HG03135 (cell line): Measurements from ENCODE around the gene NR1D1.

ENCODE experiments used
- ATAC-seq: cut with Tn5 transposase; IDR thresholded peaks from one replicate; pipeline ENCODE4 v1.9.1; 2021; ENCODE audit warnings: mild to moderate bottlenecking, moderate library complexity; ENCODE audit not compliant: unreplicated experiment

The NR1D1 gene

GRCh38 chr17:40097931-40098845, 2.2 kb downstream of the NR1D1 start:
- no peak for ATAC-seq

GRCh38 chr17:40097087-40097486, 3.3 kb downstream of the NR1D1 start:
- ATAC-seq = no peak

GRCh38 chr17:40095944-40096791, 4.2 kb downstream of the NR1D1 start:
- peak; percentile 53 for ATAC-seq

- no peak for ATAC-seq
Observed at GRCh38 chr17:40095351-40095943, 4.9 kb downstream of the NR1D1 start.

DNA sequence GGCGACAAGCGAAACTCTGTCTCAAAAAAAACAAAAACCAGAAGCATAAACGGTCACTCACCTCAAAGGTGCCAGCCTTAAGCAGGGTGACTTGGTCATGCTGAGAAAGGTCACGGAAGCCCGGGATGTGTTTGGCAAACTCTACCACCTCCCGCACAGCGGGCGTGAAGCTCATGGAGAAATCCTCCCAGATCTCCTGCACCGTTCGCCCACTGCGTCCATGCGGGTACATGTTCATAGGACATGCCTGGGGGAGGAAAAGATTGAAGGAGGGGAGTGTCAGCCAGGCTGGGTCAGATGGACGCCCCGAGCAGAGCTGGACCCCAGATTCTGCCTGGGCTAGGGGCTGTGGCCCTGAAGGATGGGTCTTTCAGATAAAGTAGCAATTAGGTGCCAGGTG, 5.5 kb downstream of the NR1D1 start:
- ATAC-seq = no peak

GRCh38 chr17:40093580-40094201, 6.7 kb downstream of the NR1D1 start:
- ATAC-seq = no peak

- ATAC-seq = no peak
Observed at GRCh38 chr17:40093005-40093579, 7.3 kb downstream of the NR1D1 start.

DNA sequence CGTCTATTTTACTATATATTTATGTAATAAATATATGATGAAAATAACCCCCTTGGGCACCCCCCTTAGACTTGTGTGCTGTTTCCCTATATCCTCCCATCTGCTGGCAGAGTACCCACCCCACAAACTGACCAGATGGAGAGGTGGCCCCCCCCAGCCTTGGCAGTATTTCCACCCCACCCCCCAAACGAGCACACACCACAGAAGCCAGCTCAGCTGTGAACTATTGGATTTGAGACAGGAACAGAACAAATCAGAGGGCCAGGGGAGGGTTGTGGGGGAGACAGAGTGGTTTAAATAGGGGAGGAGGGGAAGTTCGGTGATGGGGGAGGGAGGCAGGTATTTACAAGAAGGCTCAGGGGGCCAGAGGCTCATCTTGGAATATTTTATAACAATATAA, 7.8 kb downstream of the NR1D1 start:
- ATAC-seq = no peak

GRCh38 chr17:40091691-40092397, 8.5 kb downstream of the NR1D1 start:
- no peak for ATAC-seq

DNA sequence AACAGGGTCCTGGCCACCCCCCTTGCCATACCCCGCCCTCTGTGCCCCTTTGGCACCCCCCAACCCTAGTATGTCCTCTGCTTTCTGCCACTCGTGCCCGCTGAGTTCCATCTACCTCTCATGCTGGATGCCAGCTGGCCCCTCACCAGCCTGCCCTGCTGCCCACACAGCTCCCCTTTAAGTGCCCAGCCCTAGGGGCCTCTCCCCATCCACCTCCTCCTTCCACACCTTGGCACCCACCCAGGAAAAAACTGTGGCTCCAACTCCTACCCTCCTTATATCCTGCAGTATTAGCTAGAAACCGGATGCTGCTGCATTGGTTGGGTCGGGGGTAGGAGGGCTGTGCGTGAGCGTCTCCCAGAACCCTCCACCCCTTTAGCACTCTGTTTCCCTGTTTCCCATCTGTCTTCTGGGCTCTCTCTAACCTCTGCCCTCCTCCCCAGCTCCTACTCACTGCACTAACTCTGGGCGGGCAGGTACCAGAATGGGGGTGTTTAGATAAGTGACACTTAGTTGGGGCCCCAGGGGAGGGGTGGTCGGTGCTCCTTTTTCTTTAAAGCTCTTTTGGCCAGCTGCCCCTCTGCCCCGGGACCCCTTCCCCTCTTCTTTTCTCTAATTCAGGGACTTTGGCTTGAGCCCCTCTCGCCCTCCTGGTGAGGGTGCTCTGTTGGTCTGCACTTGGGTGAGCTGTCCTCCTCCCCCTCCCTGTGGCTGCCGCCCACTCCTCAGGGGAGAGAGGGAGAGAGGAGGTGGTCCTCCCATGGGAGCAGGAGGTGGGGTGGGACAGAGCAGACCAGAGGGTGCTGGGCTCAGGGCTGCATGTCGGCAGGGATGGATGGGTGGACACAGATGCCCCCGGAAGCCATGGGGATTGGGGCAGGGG, 9.9 kb downstream of the NR1D1 start:
- no peak for ATAC-seq

GRCh38 chr17:40089077-40089895, 11.1 kb downstream of the NR1D1 start:
- ATAC-seq = no peak

DNA sequence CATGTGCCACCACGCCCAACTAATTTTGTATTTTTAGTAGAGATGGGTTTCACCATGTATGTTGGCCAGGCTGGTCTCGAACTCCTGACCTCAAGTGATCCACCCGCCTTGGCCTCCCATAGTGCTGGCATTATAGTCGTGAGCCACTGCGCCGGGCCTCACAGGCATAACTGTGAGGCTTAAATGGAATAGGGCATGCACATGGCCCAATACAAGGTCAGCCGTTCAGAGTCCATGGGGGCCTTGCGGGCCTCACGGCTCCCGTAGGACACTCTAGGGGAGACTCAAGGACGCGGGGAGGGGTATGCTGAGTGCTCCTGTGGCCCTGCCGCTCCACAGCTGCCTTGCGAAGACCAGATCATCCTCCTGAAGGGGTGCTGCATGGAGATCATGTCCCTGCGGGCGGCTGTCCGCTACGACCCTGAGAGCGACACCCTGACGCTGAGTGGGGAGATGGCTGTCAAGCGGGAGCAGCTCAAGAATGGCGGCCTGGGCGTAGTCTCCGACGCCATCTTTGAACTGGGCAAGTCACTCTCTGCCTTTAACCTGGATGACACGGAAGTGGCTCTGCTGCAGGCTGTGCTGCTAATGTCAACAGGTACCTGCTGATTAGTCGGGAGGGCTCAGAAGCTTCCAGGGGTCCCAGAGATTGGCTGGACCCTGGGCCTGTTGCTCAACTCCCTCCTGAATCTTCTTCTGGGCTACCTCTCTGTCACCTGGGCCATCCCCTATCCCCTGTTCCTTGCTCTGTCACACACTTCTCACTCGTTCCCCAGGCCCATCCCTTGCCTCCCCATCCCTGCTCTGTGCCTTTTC, 12.3 kb downstream of the NR1D1 start:
- no peak for ATAC-seq

GRCh38 chr17:40087049-40087794, 13.2 kb downstream of the NR1D1 start:
- ATAC-seq = no peak

DNA sequence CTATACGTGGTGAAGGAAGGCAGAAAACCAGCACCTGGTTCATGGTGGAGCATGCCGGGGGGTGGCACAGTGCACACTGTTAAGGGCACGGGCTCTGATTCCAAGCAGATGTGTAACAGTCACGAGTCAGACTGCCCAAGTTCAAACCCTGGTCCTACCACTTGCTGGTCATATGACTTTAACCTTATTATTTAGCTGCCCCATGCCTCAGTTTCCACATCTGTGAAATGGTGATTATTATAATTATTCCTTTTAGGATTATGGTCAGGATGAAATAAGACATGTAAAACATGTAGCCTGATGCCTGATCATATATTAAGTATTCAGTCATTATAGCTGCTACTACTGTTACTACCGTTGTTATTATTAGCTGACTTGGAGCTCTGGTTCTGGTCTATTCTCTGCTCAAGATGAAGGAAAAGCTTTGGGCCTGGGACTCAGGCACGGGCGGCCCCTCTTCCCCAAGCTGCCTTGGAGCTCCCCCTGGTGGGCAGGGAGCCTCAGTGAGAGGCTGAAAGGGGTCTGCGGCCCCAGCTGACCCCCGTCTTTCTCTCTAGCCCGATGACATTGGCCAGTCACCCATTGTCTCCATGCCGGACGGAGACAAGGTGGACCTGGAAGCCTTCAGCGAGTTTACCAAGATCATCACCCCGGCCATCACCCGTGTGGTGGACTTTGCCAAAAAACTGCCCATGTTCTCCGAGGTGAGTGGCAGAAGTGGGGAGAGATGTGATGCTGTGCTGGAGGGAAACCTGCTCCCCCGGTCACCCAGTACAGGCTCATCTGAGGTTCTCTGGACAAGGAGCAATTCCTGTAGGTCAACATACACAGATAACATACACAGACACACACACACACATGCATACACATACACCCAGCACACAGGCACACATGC, 14.0 kb downstream of the NR1D1 start:
- no peak for ATAC-seq

- no peak for ATAC-seq
Observed at GRCh38 chr17:40084477-40084876, 15.9 kb downstream of the NR1D1 start.

DNA sequence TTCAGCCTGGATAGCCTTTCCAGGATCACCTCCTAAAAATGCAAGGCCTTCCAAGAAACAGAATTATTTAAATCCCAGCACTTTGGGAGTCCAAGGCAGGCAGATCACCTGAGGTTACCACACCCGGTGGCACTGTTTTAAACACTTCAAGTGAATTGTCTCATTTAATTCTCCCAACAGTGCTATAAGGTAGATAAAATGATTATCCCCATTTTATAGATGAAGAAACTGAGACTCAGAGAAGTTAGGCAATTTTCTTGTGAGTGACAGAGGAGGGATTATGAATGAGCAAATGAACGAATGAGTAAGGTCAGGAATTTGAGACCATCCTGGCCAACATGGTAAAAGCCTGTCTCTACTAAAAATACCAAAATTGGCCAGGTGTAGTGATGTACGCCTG, 20.8 kb downstream of the NR1D1 start:
- no peak for ATAC-seq
